Adrenal gland (tissue), 5 donors: ENCODE data around the gene IL1RAPL2.

Experiments used
- POLR2A ChIP-seq, 2 donors: fragments of 450-650 bp; IDR thresholded peaks; one replicate each; pipeline ENCODE4 v1.6.1; 2017; ENCODE audit warnings: antibody characterized with exemption in 2 of 2, mild to moderate bottlenecking in 2 of 2, moderate library complexity in 1 of 2
- TF ChIP-seq, protein P1 (sequence below), 6 experiments: fragments of 450-650 bp in 4 of 6; fragments of 200-600 bp in 2 of 6; sonication (generic) in 1 of 6; IDR thresholded peaks; 1 replicate in 5 of 6; 2 replicates in 1 of 6; pipeline versions ENCODE4 v1.5.1 to v1.8.0; 2016 to 2021; ENCODE audit warnings: antibody characterized with exemption in 6 of 6, mild to moderate bottlenecking in 2 of 6, moderate library complexity in 1 of 6
- donor health status: DM: no; HTN: no; CAD: no.

DNA sequence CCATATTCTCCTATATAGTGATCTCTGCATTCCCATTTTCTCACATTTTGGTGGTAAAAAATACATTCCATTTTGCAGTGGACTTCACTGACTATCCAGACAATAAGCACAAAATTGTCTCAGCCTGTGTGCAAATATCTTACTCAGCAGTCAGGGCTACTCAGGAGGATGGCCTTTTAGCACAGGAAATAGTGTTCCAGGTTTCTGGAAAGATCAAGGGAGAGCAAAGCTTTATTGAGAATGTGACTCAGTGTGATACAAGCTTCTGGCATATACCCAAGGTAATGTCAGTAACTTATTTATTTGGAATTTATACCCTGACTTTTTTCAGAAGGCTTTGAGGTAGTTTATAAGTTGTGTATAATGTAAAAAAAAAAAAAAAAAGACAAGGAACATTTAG is 421.1 kb downstream of the IL1RAPL2 start:
- TF ChIP-seq, protein P1, sequence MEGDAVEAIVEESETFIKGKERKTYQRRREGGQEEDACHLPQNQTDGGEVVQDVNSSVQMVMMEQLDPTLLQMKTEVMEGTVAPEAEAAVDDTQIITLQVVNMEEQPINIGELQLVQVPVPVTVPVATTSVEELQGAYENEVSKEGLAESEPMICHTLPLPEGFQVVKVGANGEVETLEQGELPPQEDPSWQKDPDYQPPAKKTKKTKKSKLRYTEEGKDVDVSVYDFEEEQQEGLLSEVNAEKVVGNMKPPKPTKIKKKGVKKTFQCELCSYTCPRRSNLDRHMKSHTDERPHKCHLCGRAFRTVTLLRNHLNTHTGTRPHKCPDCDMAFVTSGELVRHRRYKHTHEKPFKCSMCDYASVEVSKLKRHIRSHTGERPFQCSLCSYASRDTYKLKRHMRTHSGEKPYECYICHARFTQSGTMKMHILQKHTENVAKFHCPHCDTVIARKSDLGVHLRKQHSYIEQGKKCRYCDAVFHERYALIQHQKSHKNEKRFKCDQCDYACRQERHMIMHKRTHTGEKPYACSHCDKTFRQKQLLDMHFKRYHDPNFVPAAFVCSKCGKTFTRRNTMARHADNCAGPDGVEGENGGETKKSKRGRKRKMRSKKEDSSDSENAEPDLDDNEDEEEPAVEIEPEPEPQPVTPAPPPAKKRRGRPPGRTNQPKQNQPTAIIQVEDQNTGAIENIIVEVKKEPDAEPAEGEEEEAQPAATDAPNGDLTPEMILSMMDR (IDR thresholded peaks at IDR 0.05), result no peak
- TF ChIP-seq POLR2A (IDR thresholded peaks at IDR 0.05), result no peak
